ENCODE results near the gene MUC5B.

DNA sequence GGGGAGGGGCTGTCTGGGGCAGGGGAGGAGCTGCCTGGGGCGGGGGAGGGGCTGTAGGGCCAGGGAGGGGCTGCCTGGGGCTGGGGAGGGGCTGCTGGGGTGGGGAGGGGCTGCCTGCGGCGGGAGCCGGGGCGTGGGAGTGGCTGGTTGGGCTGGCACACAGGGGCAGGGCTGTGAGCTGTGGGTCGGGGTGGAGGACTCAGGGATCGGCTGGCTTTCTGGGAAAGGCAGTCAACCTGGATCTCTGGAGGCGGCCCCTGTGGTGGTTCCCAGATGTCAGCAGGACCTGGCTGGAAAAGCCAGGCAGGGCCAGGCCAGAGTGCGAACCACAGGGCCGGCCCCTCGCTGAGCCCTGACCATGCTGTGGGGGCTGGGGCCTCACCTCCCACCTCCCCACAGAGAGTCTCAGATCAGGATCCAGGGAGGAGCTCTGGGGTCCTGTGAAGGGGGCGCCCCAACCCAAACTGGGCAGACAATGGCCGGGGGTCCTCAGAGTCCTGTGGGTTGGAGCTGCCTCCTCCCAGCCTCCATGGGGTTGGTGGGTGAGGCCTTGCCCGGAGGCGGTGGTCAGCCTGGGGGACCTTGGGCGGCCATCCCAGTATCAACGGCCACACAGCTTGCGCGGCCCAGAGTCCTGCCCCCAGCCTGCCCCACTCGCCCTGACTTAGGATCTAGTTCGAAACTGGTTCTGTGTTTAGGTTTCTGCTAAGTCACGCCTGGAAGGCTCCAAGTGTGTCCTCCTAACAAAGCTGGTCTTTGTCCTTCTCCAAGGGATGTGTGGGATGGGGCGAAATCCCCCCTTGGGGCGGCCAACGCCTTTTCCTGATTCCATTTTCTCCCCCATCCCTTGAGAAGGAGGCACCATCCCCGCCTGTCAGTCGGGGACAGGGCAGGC is 1.9 kb downstream of the MUC5B start:
- TF ChIP-seq, protein P1, sequence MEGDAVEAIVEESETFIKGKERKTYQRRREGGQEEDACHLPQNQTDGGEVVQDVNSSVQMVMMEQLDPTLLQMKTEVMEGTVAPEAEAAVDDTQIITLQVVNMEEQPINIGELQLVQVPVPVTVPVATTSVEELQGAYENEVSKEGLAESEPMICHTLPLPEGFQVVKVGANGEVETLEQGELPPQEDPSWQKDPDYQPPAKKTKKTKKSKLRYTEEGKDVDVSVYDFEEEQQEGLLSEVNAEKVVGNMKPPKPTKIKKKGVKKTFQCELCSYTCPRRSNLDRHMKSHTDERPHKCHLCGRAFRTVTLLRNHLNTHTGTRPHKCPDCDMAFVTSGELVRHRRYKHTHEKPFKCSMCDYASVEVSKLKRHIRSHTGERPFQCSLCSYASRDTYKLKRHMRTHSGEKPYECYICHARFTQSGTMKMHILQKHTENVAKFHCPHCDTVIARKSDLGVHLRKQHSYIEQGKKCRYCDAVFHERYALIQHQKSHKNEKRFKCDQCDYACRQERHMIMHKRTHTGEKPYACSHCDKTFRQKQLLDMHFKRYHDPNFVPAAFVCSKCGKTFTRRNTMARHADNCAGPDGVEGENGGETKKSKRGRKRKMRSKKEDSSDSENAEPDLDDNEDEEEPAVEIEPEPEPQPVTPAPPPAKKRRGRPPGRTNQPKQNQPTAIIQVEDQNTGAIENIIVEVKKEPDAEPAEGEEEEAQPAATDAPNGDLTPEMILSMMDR (IDR thresholded peaks at IDR 0.05; ENCODE audit: insufficient read depth, low read depth, low read length), result no peak
- no peak for TF ChIP-seq EZH2 (IDR thresholded peaks at IDR 0.05; ENCODE audit: insufficient read depth, low read length)

Data from astrocyte (in vitro differentiated cells and primary cell).